Liver (tissue), 9 donors: Measurements from ENCODE around the gene HES4. TPM values are rescaled to one million over a fixed set of nuclear protein-coding genes. Genes with fewer than 3 reads are reported as not detected.

Experiments
- DNase-seq: peaks from one replicate; pipeline ENCODE4 v3.0.0-alpha.2; 2017; ENCODE audit warnings: low spot score
- H3K27ac ChIP-seq, 2 donors: one replicate each; pipeline ENCODE4 v1.7.0; 2013; ENCODE audit warnings: inconsistent platforms in 2 of 2, low read length in 2 of 2, control low read depth in 1 of 2, low read depth in 1 of 2, mild to moderate bottlenecking in 1 of 2
- H3K27me3 ChIP-seq, 4 donors: one replicate each; pipeline versions ENCODE4 v1.6.1 to v1.7.0; 2013; ENCODE audit warnings: low read length in 3 of 4, inconsistent platforms in 1 of 4, mild to moderate bottlenecking in 1 of 4, moderate library complexity in 1 of 4; ENCODE audit not compliant: control insufficient read depth in 4 of 4, insufficient read depth in 4 of 4
- H3K36me3 ChIP-seq, 4 donors: one replicate each; pipeline versions ENCODE4 v1.6.1 to v1.7.0; 2013; ENCODE audit warnings: low read length in 3 of 4, mild to moderate bottlenecking in 3 of 4, low read depth in 1 of 4, moderate library complexity in 1 of 4; ENCODE audit not compliant: control insufficient read depth in 4 of 4, insufficient read depth in 3 of 4
- H3K4me1 ChIP-seq, 4 donors: one replicate each; pipeline versions ENCODE4 v1.6.1 to v1.7.0; 2013; ENCODE audit warnings: low read length in 3 of 4, mild to moderate bottlenecking in 3 of 4, moderate library complexity in 1 of 4; ENCODE audit not compliant: control insufficient read depth in 4 of 4, insufficient read depth in 4 of 4
- H3K4me3 ChIP-seq, 3 donors: one replicate each; pipeline versions ENCODE4 v1.6.1 to v1.7.0; 2013; ENCODE audit warnings: low read length in 3 of 3, control low read depth in 1 of 3, low read depth in 1 of 3, mild to moderate bottlenecking in 1 of 3
- H3K9ac ChIP-seq, 2 donors: one replicate each; pipeline ENCODE4 v1.7.0; 2013; ENCODE audit warnings: low read length in 2 of 2, mild to moderate bottlenecking in 2 of 2, moderate library complexity in 2 of 2, control low read depth in 1 of 2, low read depth in 1 of 2
- H3K9me3 ChIP-seq, 4 donors: one replicate each; pipeline versions ENCODE4 v1.6.1 to v1.7.0; 2013; ENCODE audit warnings: low read length in 3 of 4; ENCODE audit not compliant: control insufficient read depth in 4 of 4
- CTCF ChIP-seq: fragments of 150-350 bp; IDR thresholded peaks from 2 replicates; pipeline ENCODE4 v1.5.1; 2017; ENCODE audit warnings: improper control_type of control experiment, low read depth, low read length; ENCODE audit not compliant: missing input control
- FOXA1 ChIP-seq: IDR thresholded peaks from 2 replicates; pipeline ENCODE4 v1.6.1; 2016; ENCODE audit warnings: antibody characterized with exemption
- FOXA2 ChIP-seq: IDR thresholded peaks from 2 replicates; pipeline ENCODE4 v1.6.1; 2016; ENCODE audit warnings: antibody characterized with exemption
- HNF4A ChIP-seq, 2 donors: conservative IDR thresholded peaks; 2 replicates each; pipeline ENCODE4 v1.6.1; 2016; ENCODE audit warnings: antibody characterized with exemption in 2 of 2, mild to moderate bottlenecking in 2 of 2
- HNF4G ChIP-seq: IDR thresholded peaks from 2 replicates; pipeline ENCODE4 v1.6.1; 2016; ENCODE audit warnings: antibody characterized with exemption
- JUND ChIP-seq, 2 donors: IDR thresholded peaks; 2 replicates each; pipeline ENCODE4 v1.6.1; 2016; ENCODE audit warnings: antibody characterized with exemption in 2 of 2
- RAD21 ChIP-seq, 2 donors: IDR thresholded peaks; 2 replicates each; pipeline ENCODE4 v1.6.1; 2016; ENCODE audit warnings: antibody characterized with exemption in 2 of 2, mild to moderate bottlenecking in 2 of 2
- REST ChIP-seq: IDR thresholded peaks from 2 replicates; pipeline ENCODE4 v1.6.1; 2016; ENCODE audit warnings: antibody characterized with exemption, mild to moderate bottlenecking
- RXRA ChIP-seq, 2 donors: IDR thresholded peaks; 2 replicates each; pipeline ENCODE4 v1.6.1; 2017 to 2018; ENCODE audit warnings: antibody characterized with exemption in 2 of 2, mild to moderate bottlenecking in 1 of 2
- TAF1 ChIP-seq: conservative IDR thresholded peaks from 2 replicates; pipeline ENCODE4 v1.6.1; 2016; ENCODE audit warnings: antibody characterized with exemption, mild to moderate bottlenecking
- YY1 ChIP-seq: IDR thresholded peaks from 2 replicates; pipeline ENCODE4 v1.6.1; 2016; ENCODE audit warnings: antibody characterized with exemption, mild to moderate bottlenecking
- ZBTB33 ChIP-seq: IDR thresholded peaks from 2 replicates; pipeline ENCODE4 v1.6.1; 2016; ENCODE audit warnings: antibody characterized with exemption
- WGBS: extraction: QIAGEN DNeasy Blood & Tissue Kit; methylation state at CpG from one replicate; pipeline ENCODE4 v1.1.7; 2013; 5-methylcytosine and 5-hydroxymethylcytosine counted together
- polyA plus RNA-seq, 2 donors: library from polyadenylated mRNA; stranded (reverse) in 1 of 2; unstranded in 1 of 2; fragments of 200-250 nt in 1 of 2; fragments of >200 nt in 1 of 2; fragmentation: Nextera tagmentation in 1 of 2; extraction: Ambion mirVana in 1 of 2; gene quantifications; one replicate each; pipeline versions ENCODE4 v1.2.1 to v1.2.3, GENCODE V29; 2013 to 2015
- total RNA-seq, 2 donors: library from RNA; depleted of rRNA; stranded (reverse); fragments of >200 nt; gene quantifications; one replicate each; pipeline ENCODE4 v1.2.3, GENCODE V29; 2014
- TF ChIP-seq, protein P1 (sequence below): IDR thresholded peaks from 2 replicates; pipeline ENCODE4 v1.6.1; 2016; ENCODE audit warnings: antibody characterized with exemption
- TF ChIP-seq, protein P2 (sequence below): IDR thresholded peaks from 2 replicates; pipeline ENCODE4 v1.6.1; 2016; ENCODE audit warnings: antibody characterized with exemption
- donor health status: healthy.
- donor health status: healthy.
- donor health status: healthy.
- donor health status: healthy.
- donor health status: healthy.

Gene HES4
- total and polyA plus RNA-seq, 4 donors: 0.93 to 1.9 (median 1.7) TPM

DNA sequence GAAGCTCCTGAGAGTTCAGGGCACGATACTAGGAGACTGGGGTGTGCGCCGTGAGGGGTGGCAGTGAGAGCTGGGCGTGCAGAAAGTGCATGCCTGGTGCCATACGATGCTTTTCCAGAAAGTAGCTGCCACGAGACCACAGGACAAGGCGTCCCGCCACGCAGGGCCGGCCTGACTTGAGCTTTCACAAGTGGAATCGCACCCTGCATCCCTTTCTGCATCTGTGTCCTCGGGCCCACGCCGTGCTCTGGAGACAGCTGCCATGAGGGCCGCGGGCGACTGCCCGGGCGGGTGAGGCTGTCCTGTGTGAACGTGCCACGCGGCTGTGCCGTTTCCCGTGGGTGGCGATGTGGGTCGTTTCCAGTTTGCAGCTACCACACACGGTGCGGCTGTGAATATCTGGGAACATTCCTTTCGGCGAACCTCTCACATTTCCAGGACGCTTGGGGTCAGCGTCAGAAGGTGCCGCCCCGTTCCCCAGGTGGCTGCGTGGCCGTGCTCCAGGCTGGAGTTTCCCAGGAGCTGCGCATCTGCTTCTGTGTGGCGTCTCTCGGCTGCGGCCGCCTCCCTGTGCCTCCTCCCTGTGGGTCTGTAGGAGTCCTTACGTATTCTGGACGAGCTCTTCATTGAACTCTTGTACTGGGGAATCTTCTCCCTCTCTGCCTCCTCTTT is 17.0 kb downstream of the HES4 start:
- TF ChIP-seq HNF4A (conservative IDR thresholded peaks at IDR 0.05) (no peak), TAF1 (no peak), HNF4G (no peak), RXRA (IDR thresholded peaks at IDR 0.05) (no peak)
- 79% methylated on average over 43 of the region's 43 CpGs for WGBS
- no peaks in the 10 kb centered on the region for H3K36me3 ChIP-seq
- no peak overlapping the region for H3K27ac ChIP-seq
- H3K9ac ChIP-seq: no peak overlapping the region
- peaks cover 0 to 2% (median 0%) of the 10 kb centered on the region in 4 donors for H3K4me1 ChIP-seq
- DNase-seq: no peak
- H3K9me3 ChIP-seq: no peaks in the 10 kb centered on the region
- H3K4me3 ChIP-seq: no peak overlapping the region
- H3K27me3 ChIP-seq: peaks cover 0 to 6% (median 2%) of the 10 kb centered on the region in 4 donors

GRCh38 chr1:981955-982558 is 17.8 kb downstream of the HES4 start, which contains the start of gene PERM1:
PERM1 (minus strand) TSS chr1:982093; CDS start chr1:981029, 1,064 bp downstream.
- H3K4me1 ChIP-seq: peaks cover 0 to 2% (median 0%) of the 10 kb centered on the region in 4 donors
- DNase-seq: no peak
- H3K36me3 ChIP-seq: no peaks in the 10 kb centered on the region
- no peak within 1 kb of the TSS for H3K27ac ChIP-seq
- no peak within 1 kb of the TSS for H3K4me3 ChIP-seq
- TF ChIP-seq CTCF: no peak
- TF ChIP-seq HNF4G: no peak
- TF ChIP-seq HNF4A (conservative IDR thresholded peaks at IDR 0.05): no peak
- TF ChIP-seq FOXA1: no peak
- TF ChIP-seq RAD21 (IDR thresholded peaks at IDR 0.05): no peak
- no peak for TF ChIP-seq YY1
- H3K9me3 ChIP-seq: no peaks in the 10 kb centered on the region
- peaks cover 0 to 6% (median 2%) of the 10 kb centered on the region in 4 donors for H3K27me3 ChIP-seq
- H3K9ac ChIP-seq: no peak within 1 kb of the TSS
- 51% methylated on average over 28 of the region's 28 CpGs for WGBS

DNA sequence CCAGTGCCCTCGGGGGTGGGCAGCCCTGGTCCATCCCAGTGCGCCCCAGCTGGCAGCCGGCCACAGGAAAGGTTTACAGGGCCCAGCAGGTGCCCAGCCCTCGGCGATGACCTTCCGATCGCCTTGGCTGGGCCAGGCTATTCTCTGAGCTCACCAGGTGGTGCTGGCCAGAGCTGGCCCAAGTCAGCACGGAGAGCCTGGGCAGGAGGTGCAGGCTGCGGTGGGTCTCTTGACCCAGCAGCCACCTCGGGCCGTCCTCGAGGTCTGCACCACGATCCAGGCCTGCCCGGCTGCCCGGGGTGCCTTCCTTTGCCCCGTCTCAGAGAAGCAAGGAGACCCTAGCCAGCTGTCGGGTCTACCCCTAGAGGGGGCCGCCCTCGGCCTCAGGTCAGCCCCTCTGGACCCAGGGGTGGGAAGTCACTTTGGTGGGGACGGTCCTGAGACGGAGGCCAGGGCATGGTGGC is 18.4 kb downstream of the HES4 start:
- H3K9me3 ChIP-seq: no peaks in the 10 kb centered on the region
- H3K4me3 ChIP-seq: no peak overlapping the region
- no peaks in the 10 kb centered on the region for H3K36me3 ChIP-seq
- TF ChIP-seq TAF1 (no peak), YY1 (no peak), FOXA1 (no peak), CTCF (no peak), FOXA2 (no peak), REST (no peak), ZBTB33 (no peak), JUND (IDR thresholded peaks at IDR 0.05) (no peak)
- TF ChIP-seq, protein P1, sequence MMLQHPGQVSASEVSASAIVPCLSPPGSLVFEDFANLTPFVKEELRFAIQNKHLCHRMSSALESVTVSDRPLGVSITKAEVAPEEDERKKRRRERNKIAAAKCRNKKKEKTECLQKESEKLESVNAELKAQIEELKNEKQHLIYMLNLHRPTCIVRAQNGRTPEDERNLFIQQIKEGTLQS: no peak
- TF ChIP-seq, protein P2, sequence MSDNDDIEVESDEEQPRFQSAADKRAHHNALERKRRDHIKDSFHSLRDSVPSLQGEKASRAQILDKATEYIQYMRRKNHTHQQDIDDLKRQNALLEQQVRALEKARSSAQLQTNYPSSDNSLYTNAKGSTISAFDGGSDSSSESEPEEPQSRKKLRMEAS: no peak
- peaks cover 0 to 6% (median 2%) of the 10 kb centered on the region in 4 donors for H3K27me3 ChIP-seq
- 72% methylated on average over 21 of the region's 21 CpGs for WGBS
- no peak for DNase-seq
- H3K27ac ChIP-seq: no peak overlapping the region
- no peak overlapping the region for H3K9ac ChIP-seq
- peaks cover 0 to 2% (median 0%) of the 10 kb centered on the region in 4 donors for H3K4me1 ChIP-seq
